Daoy (cell line): ENCODE measurements around the gene GNA15. TPM values are rescaled to one million over a fixed set of nuclear protein-coding genes. Genes with fewer than 3 reads are reported as not detected.
A peak's percentile ranks its signal among the peaks of the same experiment; 100 is the strongest.
"Not testable (repeated sequence)": the region's sequence is repeated elsewhere in the genome, so short reads cannot be mapped to it uniquely, and the experiment has no call there.

ENCODE experiments used
- DNase-seq: peaks from one replicate; pipeline ENCODE4 v3.0.0-alpha.2; 2015; ENCODE audit warnings: low read depth
- total RNA-seq: library from RNA; depleted of rRNA; stranded (reverse); fragments of >200 nt; shearing (Covaris generic); gene quantifications from 2 replicates; pipeline ENCODE4 v1.2.3, GENCODE V29; 2014

Gene GNA15
- total RNA-seq, 1 experiment from 2014 or later: not detected

DNA sequence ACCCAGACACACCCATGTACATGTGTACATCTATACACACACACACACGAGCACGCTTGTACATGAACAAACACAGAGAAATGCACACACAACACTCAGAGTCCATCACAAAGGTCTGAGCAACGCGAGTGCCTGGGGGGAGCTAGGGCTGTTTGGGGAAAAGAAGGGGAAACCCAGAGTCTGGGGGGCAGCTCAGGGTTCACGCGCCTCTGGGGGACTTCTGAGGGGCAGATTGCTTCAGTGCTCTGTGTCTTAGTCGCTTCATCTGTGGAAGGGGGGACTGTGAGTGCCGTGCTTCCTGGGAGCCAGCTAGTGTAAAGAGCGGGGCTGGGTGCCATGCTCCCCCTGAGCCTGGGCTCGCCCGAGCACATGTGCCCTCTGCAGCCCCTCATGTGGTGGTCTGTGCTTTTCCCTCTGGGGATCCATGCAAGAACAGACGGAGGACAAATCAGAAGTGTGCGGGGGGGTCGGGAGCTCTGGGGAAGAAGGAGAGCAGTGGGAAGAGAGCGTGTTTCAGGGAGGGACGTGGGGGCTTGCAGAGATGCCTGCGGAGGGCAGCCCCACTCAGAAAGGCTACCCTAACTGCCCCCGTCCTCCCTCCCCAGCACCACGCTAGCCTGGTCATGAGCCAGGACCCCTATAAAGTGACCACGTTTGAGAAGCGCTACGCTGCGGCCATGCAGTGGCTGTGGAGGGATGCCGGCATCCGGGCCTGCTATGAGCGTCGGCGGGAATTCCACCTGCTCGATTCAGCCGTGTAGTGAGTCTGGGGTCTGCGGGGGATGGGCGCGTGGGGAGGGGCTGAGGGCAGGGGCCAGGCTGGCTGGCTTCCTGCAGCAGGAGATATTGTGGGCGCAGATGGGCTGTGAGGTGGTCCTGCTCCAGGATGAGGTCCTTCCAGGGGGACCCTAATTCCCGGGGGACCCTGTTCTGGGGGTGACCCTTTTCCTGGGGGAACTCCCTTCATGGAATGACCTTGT, 14.0 kb downstream of the GNA15 start:
- DNase-seq: no peak

DNA sequence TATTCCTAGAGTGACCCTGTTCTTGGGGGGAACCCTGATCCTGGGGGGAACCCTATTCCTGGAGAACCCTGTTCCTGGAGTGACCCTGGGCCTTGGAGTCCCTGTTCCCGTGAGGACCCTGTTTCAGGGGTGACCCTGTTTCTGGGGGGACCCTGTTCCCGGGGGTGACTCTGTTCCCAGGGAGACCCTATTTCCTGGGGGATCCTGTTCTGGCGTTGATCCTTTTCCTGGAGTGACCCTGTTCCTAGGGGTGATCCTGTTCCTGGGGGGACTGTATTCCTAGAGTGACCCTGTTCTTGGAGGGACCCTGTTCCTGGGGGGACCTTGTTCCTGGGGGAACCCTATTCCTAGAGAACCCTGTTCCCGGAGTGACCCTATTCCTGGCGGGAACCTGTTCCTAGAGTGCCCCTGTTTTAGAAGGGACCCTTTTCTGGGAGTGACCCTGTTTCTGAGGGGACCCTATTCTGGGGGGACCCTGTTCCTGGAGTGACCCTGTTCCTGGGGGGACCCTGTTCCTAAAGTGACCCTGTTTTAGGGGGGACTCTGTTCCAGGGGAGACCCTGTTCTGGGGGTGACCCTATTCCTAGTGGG, 15.0 kb downstream of the GNA15 start:
- DNase-seq: no peak

DNA sequence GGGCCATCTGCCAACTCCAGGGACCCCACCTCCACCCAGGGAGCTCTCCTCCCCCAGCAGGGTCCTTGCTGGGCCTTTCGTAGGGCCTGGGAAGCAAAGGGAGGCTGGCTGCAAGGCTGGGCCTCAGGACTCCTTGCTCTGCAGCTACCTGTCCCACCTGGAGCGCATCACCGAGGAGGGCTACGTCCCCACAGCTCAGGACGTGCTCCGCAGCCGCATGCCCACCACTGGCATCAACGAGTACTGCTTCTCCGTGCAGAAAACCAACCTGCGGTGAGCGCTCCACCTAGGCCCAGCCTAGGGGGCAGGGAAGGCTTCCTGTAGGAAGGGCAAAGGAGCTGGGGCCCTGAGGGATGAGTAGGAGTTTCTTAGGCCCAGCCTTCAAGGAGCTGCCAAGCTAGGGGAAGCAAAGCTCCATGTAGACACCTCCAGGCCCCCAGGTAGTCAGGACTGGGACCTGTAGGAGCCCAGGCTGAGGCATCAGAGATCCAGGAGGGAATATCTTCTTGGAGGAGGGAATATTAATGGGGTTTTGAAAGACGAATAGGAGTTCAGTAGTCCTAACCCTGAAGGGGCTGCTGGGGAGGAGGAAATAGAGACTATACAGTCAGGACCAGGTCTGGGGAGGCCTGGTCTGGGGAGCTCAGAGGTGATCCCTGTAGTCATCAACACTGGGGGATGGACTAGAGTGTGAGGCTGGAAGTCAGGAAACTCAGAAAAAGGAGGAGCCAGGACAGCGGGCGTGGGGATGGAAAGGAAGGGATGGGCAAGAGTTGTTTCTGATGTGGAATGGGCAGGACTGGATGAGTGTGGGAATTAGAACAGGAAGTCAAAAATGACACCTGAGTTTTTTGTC, 16.0 kb downstream of the GNA15 start:
- no peak for DNase-seq

DNA sequence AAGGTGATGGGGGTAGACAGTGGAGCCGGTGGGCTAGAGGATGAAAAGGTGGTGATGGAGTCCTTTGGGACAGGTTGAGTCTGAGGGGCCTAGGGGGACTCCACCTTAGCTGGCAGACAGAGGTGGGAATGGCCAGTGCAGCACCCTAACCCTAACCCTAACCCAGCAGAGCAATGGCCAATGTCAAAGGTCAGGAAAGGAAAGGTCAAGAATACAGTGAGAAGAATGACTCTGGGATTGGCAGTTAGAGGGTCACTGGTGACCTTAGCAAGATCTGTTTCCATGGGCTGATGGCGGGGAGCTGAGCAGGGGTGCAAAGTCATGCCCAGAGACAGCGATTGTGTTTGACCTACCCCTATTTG, 16.6 kb downstream of the GNA15 start:
- no peak for DNase-seq

DNA sequence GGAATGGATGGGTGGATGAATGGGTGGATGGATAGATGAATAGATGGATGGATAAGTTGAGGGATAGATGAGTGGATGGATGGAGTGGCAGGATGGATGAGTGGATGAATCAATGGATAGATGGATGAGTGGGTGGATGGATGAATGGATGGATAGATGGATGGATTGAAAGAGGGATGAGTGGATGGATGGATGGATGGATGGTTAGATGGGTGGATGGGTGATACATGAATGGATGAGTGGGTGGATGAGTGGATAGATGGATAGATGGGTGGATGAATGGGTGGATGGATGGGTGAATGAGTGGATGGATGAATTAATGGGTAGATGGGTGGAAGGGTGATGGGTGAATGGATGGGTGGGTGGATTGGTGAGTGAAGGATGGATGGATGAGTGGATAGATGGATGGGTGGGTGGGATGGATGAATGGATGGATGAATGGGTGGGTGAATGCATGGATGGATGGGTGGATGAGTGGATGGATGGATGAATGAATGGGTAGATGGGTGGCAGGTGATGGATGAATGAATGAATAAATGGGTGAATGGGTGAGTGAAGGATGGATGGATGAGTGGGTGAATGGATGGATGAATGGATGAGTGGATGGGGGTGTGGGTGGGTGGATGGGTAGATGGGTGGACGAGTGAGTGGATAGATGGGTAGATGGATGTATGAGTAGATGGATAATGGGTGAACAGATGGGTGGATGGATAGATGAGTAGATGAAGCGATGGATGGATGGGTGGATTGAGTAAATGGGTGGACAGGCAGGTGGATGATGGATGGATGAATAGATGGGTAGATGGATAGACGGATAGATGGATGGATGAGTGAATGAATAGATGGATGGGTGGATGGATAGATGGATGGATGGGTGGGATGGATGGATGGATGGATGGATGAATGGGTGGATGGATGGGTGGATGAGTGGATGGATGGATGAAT, 17.7 kb downstream of the GNA15 start:
- no peak for DNase-seq

DNA sequence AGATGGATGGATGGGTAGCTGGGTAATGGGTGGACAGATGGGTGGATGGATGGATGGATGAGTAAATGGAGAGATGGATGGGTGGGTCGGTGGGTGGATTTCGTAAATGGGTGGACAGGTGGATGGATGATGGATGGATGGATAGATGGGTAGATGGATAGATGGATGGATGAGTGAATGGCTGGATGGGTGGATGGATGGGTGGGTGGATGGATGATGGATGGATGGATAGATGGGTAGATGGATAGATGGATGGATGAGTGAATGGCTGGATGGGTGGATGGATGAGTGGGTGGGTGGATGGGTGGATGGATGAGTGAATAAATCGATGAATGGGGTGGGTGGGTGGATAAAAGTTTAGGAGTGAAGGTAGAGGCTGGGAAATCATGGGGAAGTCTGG, 18.6 kb downstream of the GNA15 start:
- not testable (repeated sequence) for DNase-seq

DNA sequence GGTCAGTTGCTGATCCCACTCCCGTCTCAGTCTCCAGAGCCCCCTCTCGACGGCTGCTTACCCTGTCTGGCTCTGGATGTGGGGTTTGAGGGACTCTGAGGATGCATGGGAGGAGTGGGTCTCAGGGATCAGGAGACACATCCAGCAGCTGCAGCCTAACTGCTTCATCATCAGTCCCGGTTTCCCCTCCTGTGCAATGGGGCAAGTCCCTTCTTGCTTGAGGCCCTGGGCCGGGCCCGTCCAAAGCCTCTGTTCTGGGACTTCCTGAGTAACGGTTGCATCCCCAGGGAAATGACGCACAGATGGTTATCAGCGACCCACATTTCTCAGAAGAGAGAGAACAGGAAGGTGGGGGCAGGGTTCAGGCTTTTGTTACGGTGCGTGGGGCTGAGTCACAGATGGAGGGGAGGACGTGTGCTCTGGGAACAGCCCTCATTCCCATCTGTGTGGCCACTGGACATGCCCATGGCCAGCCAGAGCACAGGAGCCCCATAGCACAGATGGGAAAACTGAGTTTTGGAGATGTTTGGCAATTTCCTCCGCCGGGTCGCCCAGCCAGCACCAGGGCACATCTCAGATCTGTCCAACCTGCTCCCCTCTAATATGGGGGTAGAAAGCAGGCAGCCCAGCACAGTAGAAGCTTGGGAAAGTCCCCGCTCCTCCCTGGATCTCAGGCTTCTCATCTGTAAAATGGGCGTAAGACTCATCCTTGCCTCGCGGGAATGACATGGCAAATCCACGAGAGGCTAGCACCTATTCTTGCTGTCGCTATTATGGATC, 19.3 kb downstream of the GNA15 start:
- peak; percentile 99 for DNase-seq

DNA sequence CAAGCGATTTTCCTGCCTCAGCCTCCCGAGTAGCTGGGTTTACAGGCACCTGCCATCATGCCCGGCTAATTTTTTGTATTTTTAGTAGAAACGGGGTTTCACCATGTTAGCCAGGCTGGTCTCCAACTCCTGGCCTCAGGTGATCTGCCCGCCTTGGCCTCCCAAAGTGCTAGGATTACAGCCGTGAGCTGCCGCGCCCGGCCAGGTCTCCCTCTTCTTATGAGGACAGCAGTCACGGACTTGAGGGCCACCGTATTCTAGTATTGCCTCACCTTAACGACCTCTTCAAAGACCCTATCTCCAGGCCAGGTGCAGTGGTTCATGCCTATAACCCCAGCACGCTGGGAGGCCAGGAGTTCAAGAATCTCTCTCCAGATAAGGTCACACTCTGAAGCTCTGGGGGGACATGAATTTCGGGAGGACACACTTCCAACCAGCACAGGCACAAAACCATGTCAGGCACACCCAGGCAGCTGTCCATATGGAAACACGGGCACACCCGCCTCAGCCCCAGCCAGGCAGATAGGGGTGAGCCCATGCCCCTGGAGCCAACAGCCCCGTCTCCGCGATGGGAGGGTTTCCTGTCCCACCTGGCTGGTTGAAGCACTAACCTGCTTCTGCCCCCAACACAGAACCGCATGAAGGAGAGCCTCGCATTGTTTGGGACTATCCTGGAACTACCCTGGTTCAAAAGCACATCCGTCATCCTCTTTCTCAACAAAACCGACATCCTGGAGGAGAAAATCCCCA, 21.4 kb downstream of the GNA15 start:
- no peak for DNase-seq

DNA sequence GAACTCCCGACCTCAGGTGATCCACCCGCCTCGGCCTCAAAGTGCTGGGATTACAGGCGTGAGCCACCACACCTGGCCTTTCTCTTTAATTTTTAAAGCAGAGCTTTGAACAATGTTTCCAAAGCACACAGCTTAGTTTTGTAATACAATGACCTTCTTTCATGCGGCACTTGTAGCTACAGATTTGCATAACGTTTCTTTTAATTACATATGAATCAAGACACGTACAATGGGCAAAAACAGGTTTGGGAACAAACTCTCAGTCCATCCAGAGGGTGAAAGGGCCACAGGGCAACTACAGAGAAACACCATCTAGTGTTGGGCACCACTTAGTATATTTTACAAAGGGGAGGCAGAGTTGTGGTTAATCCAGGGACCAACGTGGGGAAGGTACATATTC, 23.7 kb downstream of the GNA15 start:
- DNase-seq: no peak

DNA sequence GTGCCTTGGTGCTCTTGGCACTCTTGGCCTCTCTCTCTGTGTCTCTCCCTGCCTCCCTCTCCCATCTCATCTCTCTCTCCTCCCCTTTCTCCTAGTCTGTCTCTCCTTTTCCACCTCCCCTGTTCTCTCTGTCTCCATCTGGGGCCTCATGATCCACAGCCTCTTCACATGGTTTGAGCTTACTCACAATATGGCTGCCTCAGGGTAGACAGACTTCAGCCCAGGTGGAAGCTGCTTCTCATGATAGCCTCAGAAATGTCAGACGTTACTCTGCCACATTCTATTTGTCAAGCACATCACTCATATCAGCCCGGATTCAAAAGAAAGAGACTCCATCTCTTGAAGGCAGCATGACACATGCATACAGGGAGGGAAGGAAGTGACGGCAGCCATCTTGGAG, 24.4 kb downstream of the GNA15 start:
- DNase-seq: no peak

DNA sequence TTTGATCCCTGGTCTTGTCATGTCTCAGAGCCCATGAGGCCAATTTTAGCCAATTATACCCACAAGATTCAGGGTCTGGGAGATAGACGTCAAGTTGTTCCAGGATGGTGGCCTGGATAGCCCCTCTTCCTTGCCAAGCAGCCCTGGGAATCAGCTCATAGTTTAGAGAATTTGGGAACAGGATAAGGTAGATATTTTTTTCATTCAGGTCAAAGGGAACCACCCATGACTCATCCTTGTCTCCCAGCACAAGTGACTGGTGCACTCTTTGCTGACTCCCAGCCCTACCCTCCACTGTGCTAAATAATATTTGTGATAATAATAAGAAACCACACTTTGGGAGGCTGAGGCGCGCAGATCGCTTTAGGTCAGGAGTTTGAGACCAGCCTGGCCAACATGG, 25.6 kb downstream of the GNA15 start:
- DNase-seq: peak; percentile 55

DNA sequence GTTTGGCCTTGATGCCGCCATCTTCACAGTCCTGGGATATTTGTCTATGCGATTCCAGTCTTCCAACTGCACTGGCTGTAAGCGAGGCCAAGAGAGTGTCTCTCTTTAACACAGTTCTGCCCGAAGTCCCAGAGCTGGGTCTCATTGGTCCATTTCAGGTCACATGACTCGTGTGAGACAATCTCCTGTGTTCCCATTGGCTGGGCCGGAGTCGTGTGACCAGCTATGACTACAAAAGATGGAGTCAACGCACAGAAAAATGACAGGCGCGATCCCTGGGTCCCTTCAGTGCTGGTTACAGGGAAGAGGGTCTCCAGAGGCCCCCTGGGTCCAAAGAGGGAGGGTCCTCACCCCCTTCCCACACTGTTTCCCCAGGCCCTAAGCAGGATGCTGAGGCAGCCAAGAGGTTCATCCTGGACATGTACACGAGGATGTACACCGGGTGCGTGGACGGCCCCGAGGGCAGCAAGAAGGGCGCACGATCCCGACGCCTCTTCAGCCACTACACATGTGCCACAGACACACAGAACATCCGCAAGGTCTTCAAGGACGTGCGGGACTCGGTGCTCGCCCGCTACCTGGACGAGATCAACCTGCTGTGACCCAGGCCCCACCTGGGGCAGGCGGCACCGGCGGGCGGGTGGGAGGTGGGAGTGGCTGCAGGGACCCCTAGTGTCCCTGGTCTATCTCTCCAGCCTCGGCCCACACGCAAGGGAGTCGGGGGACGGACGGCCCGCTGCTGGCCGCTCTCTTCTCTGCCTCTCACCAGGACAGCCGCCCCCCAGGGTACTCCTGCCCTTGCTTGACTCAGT, 26.8 kb downstream of the GNA15 start:
- peak; percentile 42 for DNase-seq

DNA sequence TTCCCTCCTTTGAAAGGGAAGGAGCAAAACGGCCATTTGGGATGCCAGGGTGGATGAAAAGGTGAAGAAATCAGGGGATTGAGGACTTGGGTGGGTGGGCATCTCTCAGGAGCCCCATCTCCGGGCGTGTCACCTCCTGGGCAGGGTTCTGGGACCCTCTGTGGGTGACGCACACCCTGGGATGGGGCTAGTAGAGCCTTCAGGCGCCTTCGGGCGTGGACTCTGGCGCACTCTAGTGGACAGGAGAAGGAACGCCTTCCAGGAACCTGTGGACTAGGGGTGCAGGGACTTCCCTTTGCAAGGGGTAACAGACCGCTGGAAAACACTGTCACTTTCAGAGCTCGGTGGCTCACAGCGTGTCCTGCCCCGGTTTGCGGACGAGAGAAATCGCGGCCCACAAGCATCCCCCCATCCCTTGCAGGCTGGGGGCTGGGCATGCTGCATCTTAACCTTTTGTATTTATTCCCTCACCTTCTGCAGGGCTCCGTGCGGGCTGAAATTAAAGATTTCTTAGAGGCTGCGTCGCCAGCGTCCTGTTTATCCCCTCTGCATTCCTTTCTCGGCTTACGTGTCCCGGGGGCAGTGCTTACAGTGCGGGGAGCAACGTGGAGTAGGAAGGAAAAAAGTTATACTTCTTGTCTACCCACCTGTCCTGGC, 27.5 kb downstream of the GNA15 start:
- peak; percentile 77 for DNase-seq

DNA sequence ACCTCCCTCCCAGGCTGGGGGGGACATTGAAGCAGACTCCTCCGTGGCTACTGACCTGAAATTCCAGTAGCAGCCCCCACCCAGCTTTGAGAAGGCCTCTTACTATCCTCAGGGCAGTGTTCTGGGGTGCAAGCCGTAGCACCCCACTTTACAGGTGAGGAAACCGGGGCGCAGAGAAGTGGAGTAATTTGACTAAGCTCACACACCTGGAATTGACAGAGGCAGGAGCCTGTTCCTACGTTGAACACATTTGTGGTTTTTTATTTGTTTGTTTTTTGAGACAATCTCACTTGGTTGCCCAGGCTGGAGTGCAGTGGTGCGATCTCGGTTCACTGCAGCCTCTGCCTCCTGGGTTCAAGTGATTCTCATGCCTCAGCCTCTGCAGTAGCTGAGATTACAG, 28.1 kb downstream of the GNA15 start:
- DNase-seq: no peak

DNA sequence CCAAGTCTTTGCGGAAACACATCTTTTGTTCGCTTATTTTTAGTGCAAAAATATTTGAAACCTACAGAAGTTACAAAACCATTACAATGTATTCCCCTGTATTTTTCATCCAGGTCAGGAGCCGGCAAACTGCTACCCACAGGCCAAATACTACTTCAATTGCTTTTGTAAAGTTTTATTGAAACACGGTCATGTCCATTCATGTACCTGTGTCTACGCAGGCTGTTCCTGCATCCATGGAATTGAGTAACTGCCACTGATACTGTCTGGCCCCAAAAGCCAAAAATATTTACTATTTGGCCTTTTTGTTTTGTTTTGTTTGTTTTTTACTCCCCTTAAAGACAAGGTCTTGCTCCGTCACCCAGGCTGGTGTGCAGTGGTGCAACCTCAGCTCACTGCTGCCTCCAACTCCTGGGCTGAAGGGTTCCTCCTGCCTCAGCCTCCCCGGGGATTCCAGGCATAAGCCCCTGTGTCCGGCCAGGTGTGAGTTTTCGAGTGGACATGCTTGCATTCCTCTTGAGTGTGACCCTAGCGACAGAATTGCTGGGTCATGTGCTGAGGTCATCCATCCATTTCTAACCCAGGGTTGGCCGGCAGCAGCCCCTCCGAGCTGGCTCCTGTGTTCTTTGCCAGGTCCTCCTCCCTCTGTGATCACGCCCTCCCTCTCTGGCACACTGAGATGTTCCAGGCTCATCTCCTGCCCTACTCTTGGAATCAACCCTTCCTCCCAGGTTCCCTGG, 31.9 kb downstream of the GNA15 start:
- DNase-seq: no peak

DNA sequence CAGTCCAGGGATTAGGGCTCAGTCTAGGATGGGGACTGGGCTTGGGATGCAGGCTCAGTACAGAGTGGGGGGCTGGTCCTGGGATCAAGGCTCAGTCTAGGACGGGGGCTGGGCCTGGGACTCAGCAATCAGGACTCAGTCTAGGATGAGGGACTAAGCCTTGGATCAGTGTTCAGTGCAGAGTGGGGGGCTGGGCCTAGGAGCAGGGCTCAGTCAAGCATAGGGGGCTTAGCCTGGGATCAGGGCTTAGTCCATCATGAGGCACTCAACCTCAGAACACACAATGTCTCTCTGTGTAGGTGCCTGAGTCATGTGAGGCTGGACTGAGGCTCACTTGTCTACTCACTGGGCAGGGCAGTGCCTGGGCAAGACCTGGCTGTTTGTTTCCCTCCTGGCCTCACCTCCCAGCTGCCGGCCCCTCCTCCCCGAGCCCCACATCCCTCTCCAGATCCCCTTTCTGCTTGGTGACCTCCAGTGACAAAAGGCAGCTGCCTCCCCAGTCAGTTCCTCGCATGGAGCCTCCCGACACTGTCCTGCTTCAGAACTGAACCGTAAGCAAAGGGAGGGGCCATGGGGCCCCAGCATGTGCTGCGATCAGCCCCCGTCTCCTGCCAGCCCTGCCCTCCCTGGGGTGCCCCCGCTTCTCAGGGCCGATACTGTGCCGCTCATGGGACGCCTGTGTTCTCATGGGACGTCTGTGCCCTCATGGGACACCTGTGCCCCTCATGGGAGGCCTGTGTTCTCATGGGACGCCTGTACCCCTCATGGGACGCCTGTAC, 36.2 kb downstream of the GNA15 start:
- DNase-seq: no peak

DNA sequence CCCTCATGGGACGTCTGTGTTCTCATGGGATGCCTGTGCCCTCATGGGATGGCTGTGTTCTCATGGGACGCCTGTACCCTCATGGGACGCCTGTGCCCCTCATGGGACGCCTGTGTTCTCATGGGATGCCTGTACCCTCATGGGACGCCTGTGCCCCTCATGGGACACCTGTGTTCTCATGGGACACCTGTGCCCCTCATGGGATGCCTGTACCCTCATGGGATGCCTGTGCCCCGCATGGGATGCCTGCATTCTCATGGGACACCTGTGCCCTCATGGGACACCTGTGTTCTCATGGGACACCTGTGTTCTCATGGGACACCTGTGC, 36.8 kb downstream of the GNA15 start:
- not testable (repeated sequence) for DNase-seq
